Endothelial cell of umbilical vein (primary cell): Measurements from ENCODE around the gene RHOBTB1. TPM values are rescaled to one million over a fixed set of nuclear protein-coding genes. Genes with fewer than 3 reads are reported as not detected.

Experiments
- BruUV-seq: library from RNA; stranded (reverse); fragments of 400-500 nt; replicated peaks from 2 replicates; lab custom pipeline; 2021; lab: Mats Ljungman, UMichigan
- CTCF ChIA-PET: fragments of 300-600, 350-600 bp; sonication (Branson Sonifier 250); formaldehyde crosslinking; loops from one replicate; lab custom pipeline; 2021; ENCODE audit warnings: antibody characterized with exemption, inconsistent platforms; lab: Charles Lee
- POLR2A ChIA-PET: fragments of 300-600, 350-600 bp; sonication (Branson Sonifier 250); formaldehyde crosslinking; loops from one replicate; lab custom pipeline; 2021; ENCODE audit warnings: antibody characterized with exemption, inconsistent platforms; lab: Charles Lee
- DNase-seq: peaks from one replicate; pipeline ENCODE4 v3.0.0-alpha.2; 2011; ENCODE audit warnings: low read depth, low spot score
- FAIRE-seq: peaks from 2 replicates; lab custom pipeline; 2011; peaks lifted over from hg19 to GRCh38; lab: Jason Lieb, UNC
- H2AFZ ChIP-seq: 2 replicates; pipeline ENCODE4 v1.6.0; 2012; ENCODE audit warnings: low read depth, low read length, control low read depth, inconsistent platforms
- H3K27ac ChIP-seq: 2 replicates; pipeline ENCODE4 v1.5.1; 2011; ENCODE audit warnings: low read depth, mild to moderate bottlenecking, control low read depth, low read length, moderate library complexity; ENCODE audit not compliant: insufficient read depth
- H3K27me3 ChIP-seq, 2 experiments: 2 replicates each; pipeline versions ENCODE4 v1.6.0 to v1.6.1; 2011; ENCODE audit warnings: low read length in 2 of 2, mixed read lengths in 1 of 2; ENCODE audit not compliant: control insufficient read depth in 2 of 2, insufficient read depth in 2 of 2
- H3K36me3 ChIP-seq, 2 experiments: 2 replicates in 1 of 2; 3 replicates in 1 of 2; pipeline ENCODE4 v1.5.1; 2011; ENCODE audit warnings: low read length in 2 of 2, mild to moderate bottlenecking in 1 of 2, moderate library complexity in 1 of 2; ENCODE audit not compliant: control insufficient read depth in 2 of 2, insufficient read depth in 2 of 2; ENCODE audit errors: extremely low read depth in 1 of 2
- H3K4me1 ChIP-seq: 3 replicates; pipeline ENCODE4 v1.5.1; 2011; ENCODE audit warnings: mild to moderate bottlenecking, low read length; ENCODE audit not compliant: control insufficient read depth, insufficient read depth; ENCODE audit errors: extremely low read depth
- H3K4me2 ChIP-seq: 2 replicates; pipeline ENCODE4 v1.6.1; 2011; ENCODE audit warnings: low read length, control low read depth, mixed read lengths; ENCODE audit not compliant: insufficient read depth
- H3K4me3 ChIP-seq, 3 experiments: fragments of 200-600 bp in 1 of 3; sonication (generic), shearing (Covaris generic) in 1 of 3; replicated peaks in 1 of 3; 2 replicates each; pipeline ENCODE4 v1.5.1; 2011 to 2016; ENCODE audit warnings: control low read depth in 3 of 3, low read length in 3 of 3, mild to moderate bottlenecking in 2 of 3, inconsistent platforms in 1 of 3, low read depth in 1 of 3, moderate library complexity in 1 of 3; ENCODE audit not compliant: insufficient read depth in 1 of 3
- H3K79me2 ChIP-seq: 2 replicates; pipeline ENCODE4 v1.6.0; 2012; ENCODE audit warnings: low read length, inconsistent platforms; ENCODE audit not compliant: control insufficient read depth, insufficient read depth
- H3K9ac ChIP-seq: replicated peaks from 2 replicates; pipeline ENCODE3; 2011; ENCODE audit warnings: low read length, control low read depth; ENCODE audit not compliant: insufficient read depth; ENCODE audit errors: extremely low read depth
- H3K9me1 ChIP-seq: replicated peaks from 3 replicates; pipeline ENCODE4 v1.6.0; 2011; ENCODE audit warnings: mild to moderate bottlenecking, low read length; ENCODE audit not compliant: control insufficient read depth, insufficient read depth; ENCODE audit errors: extremely low read depth
- H3K9me3 ChIP-seq: replicated peaks from 2 replicates; pipeline ENCODE4 v1.5.1; 2012; ENCODE audit warnings: low read length, inconsistent platforms; ENCODE audit not compliant: control insufficient read depth, insufficient read depth
- H4K20me1 ChIP-seq: replicated peaks from 2 replicates; pipeline ENCODE3; 2011; ENCODE audit warnings: mild to moderate bottlenecking, low read length; ENCODE audit not compliant: control insufficient read depth, insufficient read depth; ENCODE audit errors: extremely low read depth
- EZH2 ChIP-seq: IDR thresholded peaks from 2 replicates; pipeline ENCODE4 v1.6.1; 2012; ENCODE audit warnings: borderline replicate concordance, low read depth, mild to moderate bottlenecking, moderate library complexity, low read length, inconsistent platforms; ENCODE audit not compliant: severe bottlenecking
- FOS ChIP-seq: IDR thresholded peaks from 2 replicates; pipeline ENCODE4 v1.6.1; 2011; ENCODE audit warnings: mild to moderate bottlenecking, low read length, moderate library complexity, borderline replicate concordance; ENCODE audit not compliant: insufficient read depth
- GATA2 ChIP-seq: IDR thresholded peaks from 2 replicates; pipeline ENCODE4 v1.7.0; 2011; ENCODE audit warnings: low read depth, mild to moderate bottlenecking, moderate library complexity, mixed read lengths, low read length; ENCODE audit not compliant: insufficient read length, insufficient read depth
- JUN ChIP-seq: IDR thresholded peaks from 2 replicates; pipeline ENCODE4 v1.6.1; 2011; ENCODE audit warnings: borderline replicate concordance, low read depth; ENCODE audit not compliant: insufficient read length, insufficient read depth
- MYC ChIP-seq: IDR thresholded peaks from one replicate; pipeline ENCODE4 v1.6.1; 2011; ENCODE audit warnings: mild to moderate bottlenecking, low read depth, low read length
- POLR2A ChIP-seq: IDR thresholded peaks from 2 replicates; pipeline ENCODE4 v1.6.1; 2012; ENCODE audit warnings: low read depth, mild to moderate bottlenecking, control low read depth, low read length
- POLR2AphosphoS5 ChIP-seq: IDR thresholded peaks from 2 replicates; pipeline ENCODE4 v1.6.1; 2012; ENCODE audit warnings: low read depth, mild to moderate bottlenecking, control low read depth, low read length, moderate library complexity; ENCODE audit not compliant: insufficient read depth
- dilution Hi-C: fragments of 300-500 bp; cut with MboI; formaldehyde crosslinking; loops from one replicate; pipeline ENCODE4 v1.15.0; 2019; ENCODE audit warnings: low sequenced_read_pairs; ENCODE audit not compliant: extremely low pct_ligation_motif_present
- intact Hi-C: fragments of 100-400 bp; cut with micrococcal nuclease; formaldehyde crosslinking; loops from one replicate; pipeline ENCODE4 v1.10.0; 2022
- polyA plus RNA-seq, 4 experiments: library from polyadenylated mRNA; depleted of rRNA in 3 of 4; stranded (reverse) in 3 of 4; unstranded in 1 of 4; fragments of >200 nt; gene quantifications; 2 replicates each; pipeline versions ENCODE4 v1.2.1 to v1.2.3, GENCODE V29; 2011 to 2012; ENCODE audit warnings: missing spikeins in 1 of 4
- total RNA-seq: library from RNA; stranded (reverse); gene quantifications from 2 replicates; pipeline ENCODE4 v1.2.3, GENCODE V29; 2021
- TF ChIP-seq, protein P1 (sequence below), 2 donors: IDR thresholded peaks; 1 replicate in 1 of 2; 2 replicates in 1 of 2; pipeline ENCODE4 v1.5.1; 2011; ENCODE audit warnings: low read length in 2 of 2, mild to moderate bottlenecking in 2 of 2, moderate library complexity in 2 of 2, control low read depth in 1 of 2, inconsistent platforms in 1 of 2, low read depth in 1 of 2; ENCODE audit not compliant: insufficient read depth in 1 of 2; ENCODE audit errors: extremely low read depth in 1 of 2
- TF ChIP-seq, protein P2 (sequence below): IDR thresholded peaks from 2 replicates; pipeline ENCODE4 v1.6.1; 2011; ENCODE audit not compliant: insufficient read depth, insufficient read length

Gene RHOBTB1
- total and polyA plus RNA-seq, 2 donors (not counting 3 experiments of a cell fraction or from before 2014, with no cell fraction given), result 21.2 to 31.0 TPM

DNA sequence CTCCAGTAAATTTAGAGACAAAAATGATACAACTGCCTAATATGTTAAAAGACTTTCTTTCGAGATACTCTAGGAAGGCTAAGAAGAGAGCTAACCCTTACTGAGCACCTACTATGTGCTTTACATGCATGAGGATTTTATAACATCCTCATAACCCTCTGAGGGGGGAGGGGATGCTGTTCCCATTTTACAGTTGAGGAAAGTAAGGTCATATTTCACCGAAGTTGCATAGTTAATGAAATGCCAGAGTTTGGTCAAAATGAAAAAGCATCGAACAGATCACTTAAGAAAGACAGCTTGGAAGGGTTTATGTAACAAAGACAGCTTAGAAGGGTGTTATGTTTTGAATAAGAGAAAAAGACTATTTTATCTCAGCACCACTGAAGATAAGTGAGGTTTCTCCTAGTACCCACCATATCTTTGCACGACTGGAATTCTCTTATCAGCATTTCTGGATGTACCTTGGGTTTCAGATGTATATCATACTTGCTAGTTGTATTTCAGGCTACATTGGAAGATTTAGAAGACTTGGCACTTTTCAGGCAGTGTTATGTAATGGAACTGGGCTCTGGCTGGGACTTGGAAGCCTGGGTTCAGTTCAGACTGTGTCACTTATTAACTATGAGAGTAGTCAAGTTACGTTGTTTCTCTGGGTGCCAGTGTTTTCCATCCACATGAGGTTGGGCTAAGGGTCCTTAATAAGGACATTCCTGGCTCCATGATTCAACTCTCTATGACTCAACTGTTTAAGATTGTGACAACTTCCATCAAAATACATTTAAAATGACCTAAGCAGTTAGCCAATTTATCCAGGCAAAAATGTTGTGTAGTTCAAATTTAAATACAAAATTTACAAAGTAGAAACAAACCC, 6.0 kb downstream of the RHOBTB1 start:
- Histone ChIP-seq H3K36me3 (peaks cover 0 to 11% of the 10 kb centered on the region in 2 experiments), H3K79me2 (peaks cover 5% of the 10 kb centered on the region), H3K9me1 (no peaks in the 10 kb centered on the region), H3K4me1 (peaks cover 14% of the 10 kb centered on the region), H3K9me3 (no peaks in the 10 kb centered on the region), H3K4me2 (no peak overlapping the region), H4K20me1 (no peaks in the 10 kb centered on the region), H3K27me3 (no peaks in the 10 kb centered on the region), H3K4me3 (no peak overlapping the region), H3K9ac (no peak overlapping the region), H2AFZ (no peak overlapping the region), H3K27ac (no peak overlapping the region)
- no peak for DNase-seq
- CTCF ChIA-PET, result no interaction called here
- no TSS peak for BruUV-seq
- TF ChIP-seq EZH2 (no peak), POLR2AphosphoS5 (no peak), FOS (no peak), GATA2 (no peak), POLR2A (no peak), MYC (no peak), JUN (no peak)
- TF ChIP-seq, protein P1, sequence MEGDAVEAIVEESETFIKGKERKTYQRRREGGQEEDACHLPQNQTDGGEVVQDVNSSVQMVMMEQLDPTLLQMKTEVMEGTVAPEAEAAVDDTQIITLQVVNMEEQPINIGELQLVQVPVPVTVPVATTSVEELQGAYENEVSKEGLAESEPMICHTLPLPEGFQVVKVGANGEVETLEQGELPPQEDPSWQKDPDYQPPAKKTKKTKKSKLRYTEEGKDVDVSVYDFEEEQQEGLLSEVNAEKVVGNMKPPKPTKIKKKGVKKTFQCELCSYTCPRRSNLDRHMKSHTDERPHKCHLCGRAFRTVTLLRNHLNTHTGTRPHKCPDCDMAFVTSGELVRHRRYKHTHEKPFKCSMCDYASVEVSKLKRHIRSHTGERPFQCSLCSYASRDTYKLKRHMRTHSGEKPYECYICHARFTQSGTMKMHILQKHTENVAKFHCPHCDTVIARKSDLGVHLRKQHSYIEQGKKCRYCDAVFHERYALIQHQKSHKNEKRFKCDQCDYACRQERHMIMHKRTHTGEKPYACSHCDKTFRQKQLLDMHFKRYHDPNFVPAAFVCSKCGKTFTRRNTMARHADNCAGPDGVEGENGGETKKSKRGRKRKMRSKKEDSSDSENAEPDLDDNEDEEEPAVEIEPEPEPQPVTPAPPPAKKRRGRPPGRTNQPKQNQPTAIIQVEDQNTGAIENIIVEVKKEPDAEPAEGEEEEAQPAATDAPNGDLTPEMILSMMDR (IDR thresholded peaks at IDR 0.05; ENCODE audit: extremely low read depth in 1 of 2, insufficient read depth in 1 of 2, low read depth in 1 of 2, low read length in 2 of 2), result no peak
- TF ChIP-seq, protein P2, sequence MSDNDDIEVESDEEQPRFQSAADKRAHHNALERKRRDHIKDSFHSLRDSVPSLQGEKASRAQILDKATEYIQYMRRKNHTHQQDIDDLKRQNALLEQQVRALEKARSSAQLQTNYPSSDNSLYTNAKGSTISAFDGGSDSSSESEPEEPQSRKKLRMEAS, result no peak
- no peak for FAIRE-seq
- POLR2A ChIA-PET, result no interaction called here
- intact Hi-C loops, result no loop called here
- dilution Hi-C loops, result no loop called here
